CD4-positive, alpha-beta T cell treated with Interleukin-1 beta for 1 hour (primary cell): ENCODE results near the gene PRX.
A peak's percentile ranks its signal among the peaks of the same experiment; 100 is the strongest.
"Not testable (repeated sequence)": the region's sequence is repeated elsewhere in the genome, so short reads cannot be mapped to it uniquely, and the experiment has no call there.

Source experiments
- DNase-seq, 2 donors: peaks; one replicate each; pipeline ENCODE4 v3.0.0-alpha.2; 2020 to 2022

Gene PRX

DNA sequence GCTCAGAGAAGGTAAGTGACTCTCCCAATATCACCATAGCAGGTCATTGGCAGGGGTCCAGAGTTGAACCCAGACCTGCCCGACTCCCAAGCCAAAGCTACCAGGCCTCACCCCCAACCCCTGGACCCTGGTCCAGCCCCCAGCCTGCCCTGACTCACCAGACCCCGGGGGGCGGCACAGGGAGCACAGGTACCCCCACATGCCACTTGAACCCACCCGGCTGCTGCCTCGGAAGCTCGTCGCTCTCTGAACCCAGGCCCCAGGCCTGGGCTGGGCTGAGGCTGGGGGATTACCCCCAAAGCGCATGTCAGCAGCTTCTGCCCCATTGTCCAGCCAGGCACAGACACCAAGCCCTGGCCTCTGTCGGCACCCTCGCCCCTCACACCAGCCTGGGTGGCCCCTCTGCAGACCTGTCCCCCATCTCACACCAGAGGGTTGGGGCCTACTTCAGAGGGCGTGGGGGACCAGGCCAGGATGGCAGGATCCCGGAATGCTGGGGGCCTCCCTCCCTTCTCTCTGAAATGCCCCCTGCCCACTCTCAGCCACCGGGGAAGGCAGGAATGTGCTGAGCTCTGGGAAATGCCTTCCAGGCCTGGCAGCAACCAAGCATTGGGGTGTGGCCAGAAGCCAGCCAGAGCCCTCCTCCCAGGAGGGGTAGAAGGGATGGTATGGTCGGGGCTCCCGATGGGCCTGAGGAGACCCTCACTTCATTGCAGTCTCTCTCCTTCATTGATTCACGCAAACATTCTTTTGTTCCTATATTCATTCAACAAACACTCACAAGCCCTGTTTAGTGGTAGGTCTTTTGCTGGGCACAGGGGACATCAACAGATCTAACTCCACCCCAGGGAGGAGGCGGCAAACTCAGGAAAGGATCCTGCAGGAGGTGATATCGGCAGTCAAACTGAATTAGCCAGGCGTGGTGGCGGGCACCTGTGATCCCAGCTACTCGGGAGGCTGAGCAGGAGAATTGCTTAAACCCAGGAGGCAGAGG lies 1.7 kb upstream of the PRX start:
- DNase-seq = no peak

DNA sequence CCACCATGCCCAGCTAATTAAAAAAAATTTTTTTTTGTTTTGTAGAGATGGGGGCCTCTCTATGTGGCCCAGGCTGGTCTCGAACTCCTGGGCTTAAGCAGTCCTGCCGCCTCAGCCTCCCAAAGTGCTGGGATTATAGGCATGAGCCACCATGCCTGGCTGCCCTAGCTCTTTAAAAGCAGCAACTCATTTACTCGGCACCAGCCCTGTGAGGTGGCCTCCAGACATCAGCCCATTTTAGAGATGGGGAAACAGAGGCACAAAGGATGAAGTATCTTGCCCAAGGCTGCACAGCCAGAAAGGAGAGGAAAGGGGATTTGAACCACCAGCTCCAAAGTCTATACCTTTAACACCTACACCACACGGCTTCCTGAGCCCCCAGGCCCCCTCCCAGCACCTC lies 312 bp downstream of the PRX start:
- no peak for DNase-seq

DNA sequence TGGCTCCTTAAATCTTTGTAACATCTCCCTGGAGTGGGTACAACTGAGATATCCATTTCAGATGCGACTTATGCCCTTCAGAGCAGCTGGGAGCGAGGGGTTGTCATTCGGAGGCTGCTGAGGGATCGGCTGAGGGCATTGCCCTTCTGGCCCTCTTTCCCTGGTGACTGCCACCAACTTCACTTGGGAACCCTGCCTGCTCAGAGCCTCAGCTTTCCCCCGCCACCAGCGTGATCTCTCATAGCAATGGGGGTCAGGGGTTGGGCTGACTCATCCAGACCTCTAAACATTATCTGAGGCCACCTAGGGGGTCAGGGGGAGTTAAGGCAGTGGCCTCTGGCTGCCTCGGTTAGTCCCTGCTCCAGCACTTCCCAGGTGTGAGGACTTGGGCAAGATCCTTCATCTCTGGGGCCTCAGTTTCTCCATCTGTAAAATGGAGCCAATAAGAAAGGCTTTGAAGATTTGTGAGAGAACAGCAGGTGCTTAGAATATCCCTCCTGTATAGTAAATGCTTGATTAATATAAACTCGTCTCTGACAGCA lies 1.1 kb downstream of the PRX start:
- DNase-seq = no peak

DNA sequence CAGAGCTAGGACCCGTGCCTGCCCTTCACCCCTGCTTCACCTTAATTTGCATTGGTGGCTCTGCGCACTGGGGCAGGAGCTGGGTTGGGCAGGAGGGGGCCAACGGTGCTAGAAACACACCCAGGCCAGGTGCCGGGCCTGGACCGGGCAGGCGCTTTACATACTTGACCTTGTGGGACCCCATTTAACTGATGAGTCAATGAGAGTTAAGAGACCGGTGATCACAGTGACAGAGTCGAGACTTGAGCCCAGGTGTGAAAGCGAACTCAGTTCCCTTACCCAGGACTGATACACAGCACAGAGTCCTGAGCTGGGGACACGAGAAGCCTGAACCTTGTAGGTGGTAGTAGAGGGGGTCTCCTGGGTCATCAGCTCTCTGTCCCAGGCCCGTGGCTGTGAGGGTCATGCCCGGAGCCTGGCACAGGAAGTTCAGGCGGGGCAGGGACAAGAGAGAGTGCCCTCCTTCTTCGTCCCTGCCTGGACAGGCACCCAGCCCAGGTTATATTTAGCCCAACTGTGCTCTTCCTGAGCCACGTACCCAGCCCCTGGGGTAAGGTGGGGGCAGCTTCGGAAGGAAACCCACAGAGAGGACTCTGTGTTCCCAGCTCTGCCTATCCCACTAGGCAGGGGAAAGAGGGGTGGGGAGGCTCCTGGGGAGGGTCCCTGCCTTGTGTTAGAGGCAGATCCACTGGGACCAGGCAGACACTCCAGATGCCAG lies 1.9 kb downstream of the PRX start:
- no peak for DNase-seq

DNA sequence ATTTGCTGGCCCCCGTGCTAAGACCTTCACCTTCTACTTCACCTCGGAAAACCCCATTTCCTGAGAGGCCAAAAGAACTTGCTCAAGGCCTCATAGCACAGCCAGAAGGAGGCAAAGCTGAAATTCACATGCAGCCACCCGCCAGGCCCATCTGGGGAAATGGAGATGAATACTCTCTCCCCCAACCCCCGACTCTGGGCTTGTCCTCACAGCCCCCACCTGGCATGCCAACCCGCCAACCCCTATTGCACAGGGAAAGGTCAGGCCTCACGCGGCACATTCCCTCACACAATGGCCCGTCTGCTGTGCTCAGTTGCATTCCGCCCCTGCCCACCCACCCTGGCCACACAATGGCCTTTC lies 3.2 kb downstream of the PRX start:
- no peak for DNase-seq

DNA sequence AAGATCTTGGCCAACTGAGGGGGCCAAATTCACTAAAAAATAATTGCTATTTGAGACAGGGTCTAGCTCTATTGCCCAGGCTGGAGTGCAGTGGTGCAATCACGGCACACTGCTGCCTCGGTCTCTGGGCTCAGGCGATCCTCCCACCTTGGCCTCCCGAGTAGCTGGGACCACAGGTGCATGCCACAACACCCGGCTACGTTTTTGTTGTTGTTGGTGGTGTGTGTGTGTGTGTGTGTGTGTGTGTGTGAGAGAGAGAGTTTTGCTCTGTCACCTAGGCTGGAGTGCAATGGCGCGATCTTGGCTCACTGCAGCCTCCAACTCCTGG lies 4.6 kb downstream of the PRX start:
- not testable (repeated sequence) for DNase-seq

DNA sequence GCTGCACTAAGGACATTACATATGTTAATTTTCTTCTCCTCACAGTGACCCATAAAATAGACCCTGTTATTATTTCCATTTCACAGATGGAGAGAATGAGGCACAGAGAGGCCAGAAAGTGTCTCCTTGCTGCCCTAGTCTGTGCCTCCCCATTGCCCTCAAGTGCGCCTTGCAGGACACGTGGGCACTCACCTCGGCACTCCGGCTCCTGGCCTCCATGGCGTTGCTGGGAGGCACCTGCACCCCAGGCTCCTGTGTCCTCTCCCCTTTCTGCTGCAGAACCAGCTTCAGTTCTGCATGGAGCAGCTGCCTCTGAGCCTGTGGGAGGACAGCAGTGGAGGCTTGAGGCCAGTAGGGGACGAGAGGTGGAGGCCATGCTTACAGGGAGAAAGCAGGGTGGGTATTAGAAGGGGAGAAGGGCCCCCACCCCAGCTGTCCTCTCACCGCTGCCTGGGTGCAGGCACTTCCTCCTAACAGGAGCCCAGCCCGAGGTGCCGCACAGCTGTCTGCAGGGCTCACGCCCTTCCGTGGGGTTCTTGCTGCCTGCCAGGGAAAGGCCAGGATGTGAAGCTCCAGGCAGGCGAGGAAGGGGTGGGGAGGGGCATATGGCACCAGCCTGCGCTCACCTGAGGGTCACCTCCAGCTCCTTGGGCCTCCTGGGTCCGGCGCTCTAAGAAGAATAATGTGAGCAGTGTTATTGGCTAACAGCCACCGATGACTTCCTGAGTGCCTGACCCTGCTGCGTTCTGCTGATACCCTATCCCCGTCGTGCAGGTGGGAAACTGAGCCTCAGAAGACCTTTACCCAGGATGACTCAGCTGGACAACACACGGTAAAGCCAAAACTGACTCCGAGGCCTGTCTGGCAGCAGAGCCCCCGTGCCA lies 5.2 kb downstream of the PRX start:
- peak in 1 of 2 donors; percentile 14 for DNase-seq

DNA sequence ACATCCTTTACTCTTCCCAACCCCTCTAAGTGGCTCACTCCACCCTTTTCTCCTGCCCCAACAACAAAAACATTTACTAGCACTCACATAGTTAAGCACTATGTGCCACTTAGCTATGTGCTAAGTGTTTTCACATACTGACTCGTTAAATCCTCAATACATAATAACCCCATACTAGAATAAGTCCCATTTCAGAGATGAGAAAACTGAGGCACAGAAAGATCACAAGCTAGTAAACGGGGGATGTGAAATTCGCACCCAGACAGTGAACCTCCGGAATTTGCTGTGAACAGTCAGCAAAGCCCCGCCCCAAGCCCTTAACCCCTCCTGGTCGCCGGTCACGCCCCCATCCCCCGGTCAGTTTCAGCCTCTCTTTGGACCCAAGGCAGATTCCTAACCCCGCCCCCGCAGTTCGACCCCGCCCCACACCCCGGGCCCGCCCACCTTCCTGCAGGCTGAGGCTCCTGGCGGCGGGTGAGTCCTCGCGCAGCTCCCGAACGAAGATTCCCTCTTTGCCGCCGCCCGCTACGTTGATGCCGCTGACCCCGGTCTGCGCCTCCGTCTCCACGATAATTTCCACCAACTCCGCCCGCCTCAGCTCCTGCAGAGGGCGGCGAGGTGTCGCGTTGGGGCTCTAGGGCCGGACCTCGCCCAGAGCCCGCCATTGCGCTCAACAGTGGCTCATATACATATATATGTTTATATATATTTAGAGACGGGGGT lies 9.8 kb downstream of the PRX start:
- peak; percentile 85 to 87 for DNase-seq

DNA sequence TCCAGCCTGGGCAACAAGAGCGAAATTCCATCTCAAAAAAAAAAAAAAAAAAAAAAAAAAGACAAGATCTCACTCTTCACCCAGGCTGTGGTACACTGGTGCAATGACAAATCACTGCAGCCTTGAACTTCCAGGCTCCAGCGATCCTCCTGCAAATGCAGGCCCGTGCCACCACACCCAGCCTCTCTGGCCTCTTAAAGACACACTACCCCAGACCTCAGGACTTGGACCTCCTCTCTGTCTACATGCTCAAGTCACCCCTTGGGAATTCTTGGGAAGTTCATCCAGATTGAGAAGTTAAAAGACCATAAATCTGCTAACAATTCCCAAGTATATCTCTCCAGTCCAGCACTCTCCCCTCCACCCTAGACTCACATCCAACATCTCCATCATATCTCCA lies 12.6 kb downstream of the PRX start:
- DNase-seq = no peak

DNA sequence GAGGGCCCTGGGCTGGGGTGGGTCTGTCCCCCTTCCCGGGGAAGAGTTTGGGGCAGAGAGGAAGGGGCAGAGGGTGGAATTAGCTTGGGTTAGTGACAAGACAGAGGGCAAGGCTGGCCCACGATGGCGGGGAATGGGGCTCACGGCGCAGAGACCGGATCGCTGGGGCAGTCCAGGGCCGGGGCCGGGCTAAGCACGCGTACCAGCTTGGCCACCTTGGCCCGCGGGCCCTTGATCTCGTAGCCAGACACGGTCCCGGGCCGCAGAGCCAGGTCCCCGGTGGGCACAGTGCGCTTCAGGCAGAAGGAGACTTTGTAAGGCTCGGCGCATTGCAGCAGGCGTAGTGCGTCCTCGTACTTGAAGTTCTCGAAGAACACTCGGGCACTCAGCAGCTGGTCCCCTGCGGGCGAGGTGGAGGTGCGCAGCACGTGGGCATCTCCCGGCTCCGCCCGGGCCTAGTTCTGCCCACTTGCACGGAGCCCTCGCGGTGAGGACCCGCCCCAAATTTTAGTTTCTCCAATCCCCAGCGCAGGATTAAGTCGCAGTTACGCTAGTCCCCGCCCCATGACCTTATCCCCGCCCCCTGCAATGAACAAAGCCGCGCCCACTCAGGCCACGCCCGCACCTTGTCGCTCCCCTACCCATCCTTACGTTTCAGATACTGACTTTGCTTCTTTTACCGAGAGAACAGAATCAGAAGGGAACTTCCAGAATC lies 14.6 kb downstream of the PRX start:
- DNase-seq = peak; percentile 79 to 81

DNA sequence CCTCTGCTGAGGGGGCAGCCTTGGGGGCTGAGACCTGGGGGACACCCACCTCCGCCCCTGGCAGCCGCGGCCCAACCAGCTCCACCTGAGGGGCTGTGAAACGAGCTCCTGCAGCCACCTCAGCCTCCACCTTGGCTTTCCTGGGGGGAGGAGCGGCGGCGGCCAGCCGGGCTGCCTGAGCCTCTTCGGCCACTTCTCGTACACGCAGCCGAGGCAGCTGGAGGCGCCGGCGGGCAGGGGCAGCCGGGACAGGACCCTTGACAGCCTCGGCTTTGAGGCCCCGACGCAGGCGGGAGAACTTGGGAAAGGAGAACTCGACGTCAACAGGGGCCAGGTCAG lies 15.6 kb downstream of the PRX start:
- no peak for DNase-seq

DNA sequence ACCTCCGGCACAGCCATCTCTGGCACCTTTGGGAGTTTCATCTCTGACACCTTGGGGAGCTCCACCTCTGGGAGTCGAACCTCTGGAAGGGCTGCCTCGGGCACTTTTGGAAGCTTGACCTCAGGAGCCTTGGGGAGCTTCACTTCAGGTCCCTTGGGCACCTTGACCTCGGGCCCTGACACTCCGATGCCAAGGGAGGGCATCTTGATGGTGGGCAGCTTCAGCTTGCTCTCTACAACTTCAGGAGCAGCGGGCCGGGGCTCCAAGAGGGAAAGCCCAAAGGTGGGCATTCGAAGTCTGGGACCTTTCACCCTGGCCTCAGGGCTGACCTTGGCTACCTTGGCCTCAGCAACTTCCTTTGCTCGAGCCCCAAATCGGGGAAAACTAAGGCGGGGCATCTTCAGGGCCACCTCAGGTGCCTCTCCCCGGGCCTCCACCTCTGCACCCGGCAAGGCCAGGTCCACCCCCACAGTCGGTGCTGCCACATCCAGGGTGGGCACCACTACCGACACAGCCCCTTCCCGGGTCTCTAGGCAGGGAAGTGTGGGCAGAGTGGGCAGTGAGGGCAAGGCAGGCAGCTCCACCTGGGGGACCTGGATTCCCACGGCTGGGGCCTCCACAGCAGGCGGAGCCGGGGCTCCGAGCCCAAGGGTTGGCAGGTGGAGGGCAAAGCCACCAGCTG lies 16.2 kb downstream of the PRX start:
- DNase-seq = no peak

DNA sequence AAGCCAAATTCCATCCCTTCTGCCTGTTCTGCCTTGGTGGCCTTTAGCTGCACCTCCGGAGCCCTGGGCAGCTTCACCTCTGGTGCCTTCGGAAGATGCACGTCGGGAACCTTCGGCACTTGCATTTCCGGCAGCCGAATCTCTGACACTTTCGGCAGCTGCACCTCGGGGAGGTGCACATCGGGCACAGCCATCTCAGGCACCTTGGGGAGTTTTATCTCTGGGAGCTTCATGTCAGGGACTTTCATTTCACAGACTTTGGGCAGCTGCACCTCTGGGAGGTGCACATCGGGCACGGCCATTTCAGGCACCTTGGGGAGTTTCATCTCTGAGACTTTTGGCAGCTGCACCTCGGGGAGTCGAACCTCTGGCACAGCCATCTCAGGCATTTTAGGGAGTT lies 17.2 kb downstream of the PRX start:
- DNase-seq = no peak

DNA sequence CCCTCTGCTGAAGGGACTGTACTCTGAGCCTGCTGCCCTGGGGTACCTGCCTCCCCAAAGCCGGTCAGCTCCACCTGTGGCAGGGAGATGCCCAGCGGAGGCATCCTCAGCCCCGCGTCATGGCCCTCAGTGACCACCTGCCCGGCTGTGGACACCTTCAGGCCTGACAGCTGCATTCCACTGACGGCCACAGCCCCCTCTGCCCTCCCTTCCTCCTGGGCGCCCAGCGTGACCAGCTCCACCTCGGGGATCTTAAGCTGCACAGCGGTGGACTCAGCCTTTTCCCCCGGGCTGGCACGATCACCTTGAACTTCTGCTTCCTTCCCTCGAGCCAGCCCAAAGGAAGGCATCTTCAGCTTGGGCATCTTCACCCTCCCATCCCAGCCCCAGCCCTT lies 18.4 kb downstream of the PRX start:
- DNase-seq = no peak

DNA sequence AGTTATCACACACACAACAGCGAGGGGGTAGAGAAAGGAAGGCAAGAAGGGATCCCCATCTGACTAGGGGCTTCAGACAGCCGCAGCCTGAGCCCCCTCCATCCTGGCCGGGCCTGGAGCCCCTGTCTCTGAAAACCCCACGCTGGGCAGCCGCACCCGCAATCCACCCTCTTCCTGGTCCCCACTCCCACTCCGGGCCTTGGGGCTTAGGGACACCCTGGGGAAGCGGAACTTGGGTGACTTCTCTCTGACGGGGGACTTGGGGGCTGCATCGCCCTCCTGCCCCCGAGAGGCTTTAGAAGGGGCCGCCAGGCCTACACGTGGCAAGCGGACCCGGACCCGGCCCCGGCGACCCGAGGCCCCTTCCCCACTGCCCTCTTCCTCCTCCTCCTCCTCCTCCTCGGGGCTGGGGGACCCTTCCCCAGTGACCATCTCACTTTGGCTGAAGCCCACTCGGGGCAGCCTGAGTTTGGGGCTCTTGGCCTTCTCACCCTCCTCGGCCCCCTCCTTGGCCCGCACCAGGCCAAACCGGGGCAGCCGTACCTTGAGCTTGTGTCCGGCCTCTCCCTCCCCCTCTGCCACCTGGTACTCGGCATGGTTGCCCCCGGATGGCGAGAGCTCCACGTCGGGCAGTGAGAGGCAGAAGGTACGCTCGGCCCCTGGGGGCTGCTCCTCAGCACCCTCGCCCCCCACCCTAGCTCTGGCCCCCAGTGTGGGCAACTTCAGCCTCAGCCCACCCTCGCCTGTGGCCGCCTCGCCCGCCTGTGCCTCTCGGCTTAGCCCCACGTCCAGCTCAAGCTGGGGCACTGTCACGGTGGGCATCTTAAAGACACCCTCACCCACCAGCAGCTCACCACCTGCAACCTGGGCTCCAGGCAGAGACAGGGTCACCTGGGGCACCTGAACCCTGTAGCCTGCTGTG lies 19.0 kb downstream of the PRX start:
- no peak for DNase-seq

DNA sequence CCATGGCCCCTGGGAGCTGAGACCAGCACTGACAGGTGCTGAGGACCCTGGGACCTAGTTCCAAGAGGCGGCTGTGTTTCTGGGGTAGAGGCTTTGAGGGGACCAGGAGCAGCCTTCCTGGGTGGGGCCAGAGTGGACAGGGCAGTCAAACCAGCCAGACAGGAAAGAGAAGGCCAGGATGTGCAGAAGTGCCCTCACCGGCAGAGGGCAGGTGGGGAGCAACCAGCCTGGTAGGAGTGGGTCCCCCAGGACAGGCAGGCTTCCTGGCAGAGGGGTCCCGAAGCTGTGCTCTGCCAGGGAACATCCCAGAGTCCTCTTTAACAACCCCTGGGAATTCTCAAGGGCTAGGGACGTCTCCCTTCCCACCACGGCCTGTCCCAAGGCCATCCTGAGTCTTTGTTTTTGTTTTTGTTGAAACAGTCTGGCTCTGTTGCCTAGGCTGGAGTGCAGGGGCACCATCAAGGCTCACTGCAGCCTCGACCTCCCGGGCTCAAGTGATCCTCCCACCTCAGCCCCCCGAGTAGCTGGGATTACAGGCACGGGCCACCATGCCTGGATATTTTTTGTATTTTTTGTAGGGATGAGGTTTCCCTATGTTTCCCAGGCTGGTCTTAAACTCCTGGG lies 20.2 kb downstream of the PRX start:
- no peak for DNase-seq

DNA sequence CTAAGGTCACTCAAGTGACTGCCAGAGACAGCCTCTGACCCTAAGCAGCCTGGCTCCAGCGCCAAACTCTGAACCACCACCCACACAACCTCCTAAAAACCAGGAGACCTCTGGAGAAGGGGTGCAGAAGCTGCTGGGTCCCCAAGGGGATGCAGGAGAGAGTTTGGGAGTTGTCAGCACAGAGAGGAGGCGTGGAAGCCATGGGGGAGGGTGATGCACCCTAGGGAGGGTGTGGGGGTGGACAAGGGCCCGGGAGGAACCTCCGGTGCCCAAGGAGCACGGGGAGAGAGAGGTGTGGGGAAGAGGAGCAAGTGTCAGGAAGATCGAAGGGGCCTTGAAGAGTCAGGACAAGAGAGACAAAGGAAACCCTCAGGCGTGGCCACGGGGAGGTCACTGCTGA lies 21.1 kb downstream of the PRX start:
- no peak for DNase-seq

DNA sequence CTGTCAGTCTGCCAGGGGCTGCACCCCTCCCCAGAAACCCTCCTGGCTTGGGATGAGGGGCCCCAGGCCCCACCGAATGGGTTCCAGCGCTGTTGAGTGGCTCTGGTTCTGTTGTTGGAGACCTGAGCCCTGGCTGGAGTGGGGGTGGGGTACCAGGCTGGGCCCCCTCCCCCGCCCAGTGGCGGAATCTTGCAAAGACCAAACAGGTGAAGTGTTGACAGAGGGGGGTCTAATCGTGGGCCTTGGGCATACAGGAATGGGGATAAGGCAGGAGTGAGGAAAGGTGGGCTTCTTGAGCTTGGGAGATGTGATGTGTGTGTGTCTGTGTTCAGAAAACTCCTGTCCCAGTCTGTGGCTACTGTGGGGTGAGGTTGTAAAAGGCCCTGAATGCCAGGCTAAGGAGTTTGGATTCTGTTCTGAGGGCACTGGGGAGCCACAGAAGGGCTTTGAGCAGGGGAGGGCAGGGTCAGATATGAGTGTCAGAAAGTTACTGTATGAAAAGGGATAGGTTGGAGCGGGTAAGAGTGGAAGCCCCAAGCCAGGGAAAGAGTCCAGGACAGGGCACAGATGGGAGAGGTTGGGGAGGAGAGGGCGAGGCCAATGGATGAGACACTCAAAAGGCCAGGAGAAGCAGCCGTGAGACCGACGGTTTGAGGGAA lies 23.0 kb downstream of the PRX start, which contains the start of gene HIPK4:
HIPK4 (minus strand) TSS at position 98 of the 659 bp plus-strand sequence. CDS start 279 bp downstream, outside the sequence.
- no peak for DNase-seq
